Tibial nerve (tissue), 4 donors: Measurements from ENCODE around the gene CCDC91. TPM values are rescaled to one million over a fixed set of nuclear protein-coding genes. Genes with fewer than 3 reads are reported as not detected.

Experiments used
- DNase-seq, 2 donors: peaks; one replicate each; pipeline ENCODE4 v3.0.0-alpha.2; 2019; ENCODE audit warnings: low spot score in 2 of 2
- H3K27ac ChIP-seq, 4 donors: fragments of 200-600 bp; sonication (generic) in 3 of 4; one replicate each; pipeline ENCODE4 v1.5.1; 2017 to 2019; ENCODE audit warnings: mild to moderate bottlenecking in 1 of 4
- H3K27me3 ChIP-seq, 2 donors: fragments of 200-600 bp; sonication (generic) in 1 of 2; one replicate each; pipeline versions ENCODE4 v1.5.1 to v1.6.0; 2017 to 2019
- H3K36me3 ChIP-seq, 3 donors: fragments of 200-600 bp; sonication (generic); one replicate each; pipeline ENCODE4 v1.5.1; 2018 to 2019
- H3K4me1 ChIP-seq, 4 donors: fragments of 200-600 bp; sonication (generic) in 3 of 4; one replicate each; pipeline ENCODE4 v1.5.1; 2017 to 2019
- H3K4me3 ChIP-seq, 4 donors: fragments of 200-600 bp; sonication (generic) in 3 of 4; one replicate each; pipeline ENCODE4 v1.5.1; 2017 to 2019; ENCODE audit warnings: mild to moderate bottlenecking in 1 of 4, moderate library complexity in 1 of 4
- H3K9me3 ChIP-seq, 4 donors: fragments of 200-600 bp; sonication (generic) in 3 of 4; one replicate each; pipeline ENCODE4 v1.5.1; 2017 to 2019
- EP300 ChIP-seq, 2 donors: sonication (generic); formaldehyde crosslinking; IDR thresholded peaks; one replicate each; pipeline ENCODE4 v1.6.1; 2017; ENCODE audit warnings: antibody characterized with exemption in 2 of 2, mild to moderate bottlenecking in 1 of 2
- POLR2A ChIP-seq, 2 donors: fragments of 450-650 bp; IDR thresholded peaks; one replicate each; pipeline ENCODE4 v1.6.1; 2017; ENCODE audit warnings: antibody characterized with exemption in 2 of 2, mild to moderate bottlenecking in 2 of 2, moderate library complexity in 2 of 2
- WGBS, 2 donors: methylation state at CpG; one replicate each; pipeline ENCODE4 v1.1.5; 2018; 5-methylcytosine and 5-hydroxymethylcytosine counted together
- total RNA-seq, 4 donors: library from RNA; depleted of rRNA; stranded (reverse); fragments of >200 nt; gene quantifications; one replicate each; pipeline ENCODE4 v1.1.0, GENCODE V29; 2016
- TF ChIP-seq, protein P1 (sequence below), 5 experiments: fragments of 200-600 bp in 3 of 5; fragments of 450-650 bp in 2 of 5; sonication (generic) in 3 of 5; IDR thresholded peaks; one replicate each; pipeline ENCODE4 v1.5.1; 2016 to 2019; ENCODE audit warnings: antibody characterized with exemption in 5 of 5, mild to moderate bottlenecking in 3 of 5, moderate library complexity in 2 of 5

CCDC91 gene
- total RNA-seq, 4 donors from 2014 or later, result 39.0 to 76.5 (median 44.0) TPM

- Histone ChIP-seq H3K4me1 (no peaks in the 10 kb centered on the region), H3K27me3 (no peaks in the 10 kb centered on the region), H3K4me3 (no peak overlapping the region), H3K27ac (no peak overlapping the region), H3K9me3 (no peaks in the 10 kb centered on the region), H3K36me3 (no peaks in the 10 kb centered on the region)
- no peak for DNase-seq
- TF ChIP-seq EP300 (IDR thresholded peaks at IDR 0.05), result no peak
- no peak for TF ChIP-seq POLR2A (IDR thresholded peaks at IDR 0.05)
- TF ChIP-seq, protein P1, sequence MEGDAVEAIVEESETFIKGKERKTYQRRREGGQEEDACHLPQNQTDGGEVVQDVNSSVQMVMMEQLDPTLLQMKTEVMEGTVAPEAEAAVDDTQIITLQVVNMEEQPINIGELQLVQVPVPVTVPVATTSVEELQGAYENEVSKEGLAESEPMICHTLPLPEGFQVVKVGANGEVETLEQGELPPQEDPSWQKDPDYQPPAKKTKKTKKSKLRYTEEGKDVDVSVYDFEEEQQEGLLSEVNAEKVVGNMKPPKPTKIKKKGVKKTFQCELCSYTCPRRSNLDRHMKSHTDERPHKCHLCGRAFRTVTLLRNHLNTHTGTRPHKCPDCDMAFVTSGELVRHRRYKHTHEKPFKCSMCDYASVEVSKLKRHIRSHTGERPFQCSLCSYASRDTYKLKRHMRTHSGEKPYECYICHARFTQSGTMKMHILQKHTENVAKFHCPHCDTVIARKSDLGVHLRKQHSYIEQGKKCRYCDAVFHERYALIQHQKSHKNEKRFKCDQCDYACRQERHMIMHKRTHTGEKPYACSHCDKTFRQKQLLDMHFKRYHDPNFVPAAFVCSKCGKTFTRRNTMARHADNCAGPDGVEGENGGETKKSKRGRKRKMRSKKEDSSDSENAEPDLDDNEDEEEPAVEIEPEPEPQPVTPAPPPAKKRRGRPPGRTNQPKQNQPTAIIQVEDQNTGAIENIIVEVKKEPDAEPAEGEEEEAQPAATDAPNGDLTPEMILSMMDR (IDR thresholded peaks at IDR 0.05), result no peak
- WGBS, 2 donors, result 76 to 77% methylated on average over 1 of the region's 1 CpG
Measured at GRCh38 chr12:28162697-28163096, 27.6 kb upstream of the CCDC91 start.

DNA sequence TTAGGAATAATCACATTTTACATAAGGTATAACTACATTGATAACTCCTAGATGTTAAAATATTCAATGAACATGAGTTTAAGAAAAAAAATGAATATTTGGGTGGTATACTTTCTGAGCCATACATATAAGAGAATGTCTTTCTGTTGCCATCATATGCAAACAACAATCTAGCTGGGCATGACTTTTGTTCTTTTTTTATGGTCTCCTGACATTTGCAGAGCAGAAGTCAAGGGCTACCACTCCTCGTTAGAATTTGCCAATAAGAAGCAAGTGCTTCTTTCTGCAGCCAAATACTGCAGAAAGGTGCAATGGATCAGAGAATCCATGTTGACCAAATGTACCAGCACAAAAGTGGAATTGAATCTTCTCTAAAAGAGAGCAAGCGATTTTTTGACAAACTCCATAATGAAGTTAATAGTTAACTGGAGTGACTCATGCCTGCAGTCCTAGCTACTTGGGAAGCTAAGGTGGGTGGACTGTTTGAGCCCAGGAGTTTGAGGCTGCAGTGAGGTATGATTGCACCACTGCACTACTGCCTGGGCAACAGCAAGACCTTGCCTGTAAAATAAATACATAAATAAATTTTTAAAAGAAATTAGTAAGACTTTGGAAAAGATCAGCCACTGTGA, 25.5 kb upstream of the CCDC91 start:
- no peaks in the 10 kb centered on the region for H3K36me3 ChIP-seq
- DNase-seq, result no peak
- H3K4me1 ChIP-seq, result no peaks in the 10 kb centered on the region
- no peak overlapping the region for H3K4me3 ChIP-seq
- no peak for TF ChIP-seq EP300 (IDR thresholded peaks at IDR 0.05)
- TF ChIP-seq, protein P1 (IDR thresholded peaks at IDR 0.05), result no peak
- H3K27me3 ChIP-seq, result no peaks in the 10 kb centered on the region
- no peak overlapping the region for H3K27ac ChIP-seq
- 74 to 75% methylated on average over 2 of the region's 2 CpGs for WGBS, 2 donors
- no peaks in the 10 kb centered on the region for H3K9me3 ChIP-seq

DNA sequence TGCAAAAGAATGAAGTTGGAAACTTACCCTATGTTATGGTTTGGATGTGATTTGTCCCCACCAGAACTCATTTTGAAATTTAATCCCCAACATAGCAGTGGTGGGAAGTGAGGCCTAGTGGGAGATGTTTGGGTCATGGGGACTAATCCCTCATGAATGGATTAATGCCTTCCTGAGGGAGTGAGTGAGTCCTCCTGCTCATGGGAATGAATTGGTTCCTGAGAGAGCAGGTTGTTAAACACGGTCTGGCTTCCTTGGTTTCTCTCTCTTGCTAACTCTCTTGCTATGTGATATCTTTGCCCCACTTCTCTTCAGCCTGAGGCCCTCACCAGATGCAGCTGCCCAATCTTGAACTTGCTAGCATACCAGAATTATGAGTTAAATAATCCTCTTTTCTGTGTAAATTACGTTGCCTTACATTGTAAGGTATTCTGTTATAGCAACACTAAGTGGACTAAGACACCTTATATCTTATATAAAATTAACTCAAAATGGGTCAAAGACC, 22.2 kb upstream of the CCDC91 start:
- no peaks in the 10 kb centered on the region for H3K4me1 ChIP-seq
- H3K27ac ChIP-seq, result no peak overlapping the region
- H3K27me3 ChIP-seq, result no peaks in the 10 kb centered on the region
- DNase-seq, result no peak
- no peak overlapping the region for H3K4me3 ChIP-seq
- no peaks in the 10 kb centered on the region for H3K36me3 ChIP-seq
- TF ChIP-seq, protein P1 (IDR thresholded peaks at IDR 0.05), result no peak
- TF ChIP-seq EP300 (IDR thresholded peaks at IDR 0.05), result no peak
- TF ChIP-seq POLR2A (IDR thresholded peaks at IDR 0.05), result no peak
- WGBS, 2 donors, result 88 to 90% methylated on average over 2 of the region's 2 CpGs
- H3K9me3 ChIP-seq, result no peaks in the 10 kb centered on the region

- TF ChIP-seq POLR2A (IDR thresholded peaks at IDR 0.05) (no peak), EP300 (IDR thresholded peaks at IDR 0.05) (no peak)
- TF ChIP-seq, protein P1 (IDR thresholded peaks at IDR 0.05), result no peak
- H3K9me3 ChIP-seq, result no peaks in the 10 kb centered on the region
- no peak for DNase-seq
- H3K36me3 ChIP-seq, result no peaks in the 10 kb centered on the region
- no peaks in the 10 kb centered on the region for H3K4me1 ChIP-seq
- no peaks in the 10 kb centered on the region for H3K27me3 ChIP-seq
- WGBS, 2 donors, result 75 to 86% methylated on average over 3 of the region's 3 CpGs
- H3K27ac ChIP-seq, result no peak overlapping the region
- H3K4me3 ChIP-seq, result no peak overlapping the region
Measured at GRCh38 chr12:28171356-28172060, 18.7 kb upstream of the CCDC91 start.

DNA sequence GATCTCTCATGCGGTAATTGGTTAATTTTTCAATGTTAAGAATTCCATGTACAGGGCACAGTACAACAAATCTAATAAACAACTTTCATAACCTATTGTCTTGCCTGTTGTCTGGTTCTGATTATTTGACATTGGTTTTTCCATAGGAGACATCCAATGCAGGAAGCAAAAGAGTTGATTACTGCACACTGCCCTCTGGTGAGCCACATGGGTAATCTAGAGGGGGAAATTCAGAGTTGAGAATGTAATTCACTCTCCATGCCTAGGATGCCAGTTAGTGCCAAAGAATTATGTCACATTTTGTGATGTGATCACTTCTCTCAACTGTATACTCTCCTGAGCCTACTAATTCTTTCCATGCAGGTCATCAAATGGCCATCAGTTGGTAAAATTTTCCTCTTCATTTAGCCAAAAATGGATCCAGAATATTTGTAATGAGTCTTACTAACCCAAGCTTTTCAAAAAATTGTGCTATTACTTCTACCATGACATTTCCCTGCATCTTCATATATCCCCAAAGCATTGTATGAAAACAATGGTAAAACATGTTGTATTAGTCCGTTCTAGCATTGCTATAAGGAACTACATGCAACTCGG, 17.7 kb upstream of the CCDC91 start:
- 91 to 95% methylated on average over 3 of the region's 3 CpGs for WGBS, 2 donors

More for the DNA sequence above, 17.7 kb upstream of the CCDC91 start:
- H3K27me3 ChIP-seq, result no peaks in the 10 kb centered on the region
- TF ChIP-seq POLR2A (IDR thresholded peaks at IDR 0.05), result no peak
- TF ChIP-seq, protein P1 (IDR thresholded peaks at IDR 0.05), result peak; percentile 25 to 46 (median 30)
- no peak overlapping the region for H3K4me3 ChIP-seq
- no peaks in the 10 kb centered on the region for H3K4me1 ChIP-seq
- H3K27ac ChIP-seq, result no peak overlapping the region
- no peak for DNase-seq
- no peaks in the 10 kb centered on the region for H3K36me3 ChIP-seq
- H3K9me3 ChIP-seq, result no peaks in the 10 kb centered on the region
